GM12873 (cell line): ENCODE results near the gene RABGGTB.

Experiments
- TF ChIP-seq, protein P1 (sequence below): IDR thresholded peaks from 2 replicates; pipeline ENCODE4 v1.5.1; 2012; ENCODE audit warnings: low read depth, mild to moderate bottlenecking, moderate library complexity, low read length, control low read depth; ENCODE audit not compliant: insufficient read depth; ENCODE audit errors: missing control alignments

Gene RABGGTB

DNA sequence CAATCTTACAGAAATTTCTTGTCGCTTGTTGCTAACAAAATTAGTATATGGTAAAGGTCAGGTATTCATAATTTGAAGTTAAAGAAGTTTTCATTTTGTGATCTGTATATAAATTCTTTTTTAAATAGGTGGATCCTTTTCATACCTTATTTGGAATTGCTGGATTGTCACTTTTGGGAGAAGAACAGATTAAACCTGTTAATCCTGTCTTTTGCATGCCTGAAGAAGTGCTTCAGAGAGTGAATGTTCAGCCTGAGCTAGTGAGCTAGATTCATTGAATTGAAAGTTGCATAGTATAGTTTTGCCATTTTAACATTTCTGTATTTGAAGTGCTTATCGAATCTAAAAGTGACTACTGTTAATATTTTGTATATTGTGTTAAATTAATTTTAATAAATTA lies 8.3 kb downstream of the RABGGTB start:
- TF ChIP-seq, protein P1, sequence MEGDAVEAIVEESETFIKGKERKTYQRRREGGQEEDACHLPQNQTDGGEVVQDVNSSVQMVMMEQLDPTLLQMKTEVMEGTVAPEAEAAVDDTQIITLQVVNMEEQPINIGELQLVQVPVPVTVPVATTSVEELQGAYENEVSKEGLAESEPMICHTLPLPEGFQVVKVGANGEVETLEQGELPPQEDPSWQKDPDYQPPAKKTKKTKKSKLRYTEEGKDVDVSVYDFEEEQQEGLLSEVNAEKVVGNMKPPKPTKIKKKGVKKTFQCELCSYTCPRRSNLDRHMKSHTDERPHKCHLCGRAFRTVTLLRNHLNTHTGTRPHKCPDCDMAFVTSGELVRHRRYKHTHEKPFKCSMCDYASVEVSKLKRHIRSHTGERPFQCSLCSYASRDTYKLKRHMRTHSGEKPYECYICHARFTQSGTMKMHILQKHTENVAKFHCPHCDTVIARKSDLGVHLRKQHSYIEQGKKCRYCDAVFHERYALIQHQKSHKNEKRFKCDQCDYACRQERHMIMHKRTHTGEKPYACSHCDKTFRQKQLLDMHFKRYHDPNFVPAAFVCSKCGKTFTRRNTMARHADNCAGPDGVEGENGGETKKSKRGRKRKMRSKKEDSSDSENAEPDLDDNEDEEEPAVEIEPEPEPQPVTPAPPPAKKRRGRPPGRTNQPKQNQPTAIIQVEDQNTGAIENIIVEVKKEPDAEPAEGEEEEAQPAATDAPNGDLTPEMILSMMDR: no peak

DNA sequence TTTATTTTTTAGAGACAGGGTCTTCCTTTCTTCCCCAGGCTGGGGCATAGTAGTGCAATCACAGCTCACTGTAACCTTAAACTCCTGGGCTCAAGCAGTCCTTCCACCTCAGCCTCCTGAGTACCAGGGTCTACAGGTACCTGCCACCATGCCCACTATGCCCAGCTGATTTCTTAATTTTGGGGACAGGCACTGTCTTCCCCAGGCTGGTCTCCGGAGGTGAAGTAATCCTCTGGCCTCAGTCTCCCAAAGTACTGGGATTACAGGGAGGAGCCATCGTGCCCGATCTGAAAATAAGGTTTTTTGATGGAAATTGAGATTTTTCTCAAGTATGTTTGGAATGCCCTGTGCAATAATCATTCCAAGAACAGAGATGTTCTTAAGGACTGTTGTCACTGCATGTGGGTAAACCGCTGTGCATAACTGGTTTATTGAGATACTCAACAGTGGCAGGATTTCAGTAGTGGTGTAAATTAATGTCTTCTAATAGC lies 9.7 kb downstream of the RABGGTB start:
- TF ChIP-seq, protein P1: no peak

DNA sequence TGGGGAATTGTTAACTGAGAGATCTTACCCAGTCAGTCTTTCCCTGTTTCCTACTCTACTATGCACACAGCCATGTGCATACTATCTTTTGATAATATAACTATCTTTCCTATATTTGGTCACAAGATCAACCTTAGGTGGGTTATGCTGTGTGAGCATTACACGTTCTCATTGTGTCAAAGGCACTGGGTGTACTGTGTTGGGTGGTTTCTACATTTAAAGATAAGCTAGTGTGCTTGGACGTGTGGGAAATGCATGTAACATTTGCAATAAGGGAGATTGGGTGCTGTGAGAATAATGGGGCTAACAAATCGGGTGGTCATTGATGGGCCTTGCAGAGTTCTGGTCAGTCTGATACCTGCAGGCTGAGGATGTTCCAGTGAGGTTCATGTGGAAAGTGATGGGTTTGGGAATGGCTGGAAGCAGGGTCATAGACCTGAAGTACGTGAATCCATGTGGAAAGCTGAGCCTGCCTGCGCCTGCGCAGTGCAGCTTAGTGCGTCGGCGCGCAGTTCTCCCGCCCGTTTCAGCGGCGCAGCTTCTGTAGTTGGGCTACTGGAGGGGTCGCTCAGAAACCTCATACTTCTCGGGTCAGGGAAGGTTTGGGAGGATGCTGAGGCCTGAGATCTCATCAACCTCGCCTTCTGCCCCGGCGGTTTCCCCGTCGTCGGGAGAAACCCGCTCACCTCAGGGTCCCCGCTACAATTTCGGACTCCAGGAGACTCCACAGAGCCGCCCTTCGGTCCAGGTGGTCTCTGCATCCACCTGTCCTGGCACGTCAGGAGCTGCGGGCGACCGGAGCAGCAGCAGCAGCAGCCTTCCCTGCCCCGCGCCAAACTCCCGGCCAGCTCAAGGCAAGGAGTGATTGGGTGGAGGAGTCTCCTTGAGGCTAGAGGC lies 10.6 kb downstream of the RABGGTB start, which contains the start of gene MSH4:
MSH4 (plus strand) TSS at position 507 of the 897 bp plus-strand sequence; CDS start at position 611, 104 bp downstream.
- TF ChIP-seq, protein P1: no peak

DNA sequence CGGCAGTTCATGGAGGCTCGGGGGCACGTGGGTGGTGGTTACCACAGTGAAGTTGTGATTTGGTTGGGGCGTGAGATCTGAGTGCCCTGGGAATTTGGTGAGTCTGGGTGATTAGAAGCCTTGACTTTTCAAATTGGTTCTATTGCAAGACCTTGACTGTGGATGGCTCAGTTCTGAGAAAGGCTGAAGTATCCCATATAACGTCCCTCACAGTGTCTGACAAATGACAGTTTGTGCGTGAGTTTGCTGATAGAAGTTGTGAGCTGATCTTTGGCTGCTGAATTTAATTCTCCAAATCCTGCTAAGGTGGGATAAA lies 11.2 kb downstream of the RABGGTB start:
- TF ChIP-seq, protein P1: no peak

DNA sequence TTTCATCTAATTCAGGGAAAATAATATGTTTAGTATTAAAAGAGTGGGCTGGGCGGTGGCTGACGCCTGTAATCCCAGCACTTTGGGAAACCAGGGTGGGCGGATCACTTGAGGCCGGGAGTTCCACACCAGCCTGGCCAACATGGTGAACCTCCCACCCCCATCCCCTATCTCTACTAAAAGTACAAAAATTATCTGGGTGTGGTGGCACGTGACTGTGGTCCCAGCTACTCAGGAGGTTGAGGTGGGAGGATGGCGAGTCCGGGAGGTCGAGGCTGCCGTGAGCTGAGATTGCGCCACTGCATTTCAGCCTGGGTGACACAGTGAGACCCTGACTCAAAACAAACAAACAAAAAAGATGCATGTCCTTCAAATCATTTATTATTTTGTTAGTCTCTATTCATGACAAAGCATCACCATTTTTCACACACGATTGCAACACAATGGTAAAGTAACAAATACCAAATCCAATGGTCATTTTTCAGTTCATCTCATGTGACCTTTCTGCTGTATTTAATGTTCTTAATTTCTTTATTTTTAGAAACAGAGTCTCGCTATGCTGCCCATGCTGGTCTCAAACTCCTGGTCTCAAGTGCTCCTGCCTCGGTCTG lies 11.7 kb downstream of the RABGGTB start:
- TF ChIP-seq, protein P1: no peak

DNA sequence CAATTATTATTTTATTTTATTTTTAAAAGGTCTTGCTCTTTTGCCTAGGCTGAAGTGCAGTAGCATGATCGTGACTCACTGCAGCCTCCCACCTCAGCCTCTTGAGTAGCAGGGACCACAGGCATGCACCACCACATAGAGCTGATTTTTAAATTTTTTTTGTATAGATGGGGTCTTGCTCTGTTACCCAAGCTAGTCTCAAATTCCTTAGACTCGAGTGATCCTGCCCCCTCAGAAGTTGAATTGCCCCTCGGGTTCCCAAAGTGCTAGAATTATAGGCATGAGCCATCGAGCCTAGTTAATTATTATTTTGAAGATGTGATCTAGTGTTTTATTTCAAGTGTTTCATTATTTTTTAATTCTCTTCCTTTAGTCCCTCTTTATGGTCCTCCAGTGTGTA lies 22.9 kb downstream of the RABGGTB start:
- TF ChIP-seq, protein P1: no peak

DNA sequence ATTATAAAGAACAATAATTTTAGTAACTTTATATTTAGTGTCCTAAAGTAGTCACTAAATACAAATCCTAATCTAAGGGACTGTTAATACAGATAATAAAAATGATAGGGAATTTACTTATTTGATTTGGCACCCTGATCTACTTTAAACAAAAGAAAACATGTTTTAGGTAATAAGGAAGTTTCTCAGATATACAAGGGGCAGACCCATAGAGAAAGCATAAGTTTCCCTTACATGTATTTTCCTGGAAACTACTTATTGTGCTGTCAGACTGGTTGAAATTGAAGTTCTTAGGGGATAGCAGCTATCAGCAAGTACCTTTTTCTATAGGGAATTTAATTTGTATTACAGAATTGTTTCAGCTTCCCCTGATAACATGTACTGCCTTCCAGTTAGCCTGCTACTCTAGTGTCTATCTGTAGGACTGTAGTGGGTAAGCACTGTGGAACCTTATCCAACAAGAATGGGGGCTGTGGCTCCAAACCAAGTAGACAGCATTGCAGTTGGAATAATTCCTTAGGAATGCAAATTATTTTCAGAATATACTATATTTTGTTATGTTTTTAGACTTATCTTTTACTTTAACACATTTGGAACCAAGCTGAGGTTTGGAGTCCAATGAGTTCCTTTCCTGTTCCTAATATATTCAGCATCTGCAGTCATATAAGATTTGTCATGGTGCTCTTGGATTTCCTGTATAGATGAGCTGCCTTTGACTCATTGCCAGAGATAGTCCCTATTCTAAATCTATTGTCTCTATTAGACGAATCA lies 25.3 kb downstream of the RABGGTB start:
- TF ChIP-seq, protein P1: no peak
